Activated CD8-positive, alpha-beta memory T cell treated with anti-CD3 and anti-CD28 coated beads, Interleukin-2, amount 10 ng/mL, durations not matched to agents 7 days and 5 days (primary cell): ENCODE data around the gene RPLP1. TPM values are rescaled to one million over a fixed set of nuclear protein-coding genes. Genes with fewer than 3 reads are reported as not detected.

ENCODE experiments used
- ATAC-seq: fragments of 150-1000 bp; cut with Tn5 transposase; one replicate; pipeline ENCODE4 v1.10.0; 2021; ENCODE audit warnings: moderate library complexity
- CTCF ChIA-PET: fragments of 350-600 bp; sonication (Branson Sonifier 250); formaldehyde crosslinking; loops from one replicate; lab custom pipeline; 2021; ENCODE audit warnings: antibody characterized with exemption; lab: Charles Lee
- DNase-seq: peaks from one replicate; pipeline ENCODE4 v3.0.0-alpha.2; 2020
- H3K27ac Mint-ChIP-seq: one replicate; pipeline ENCODE4 v1.8.0; 2021; ENCODE audit warnings: mild to moderate bottlenecking, mixed read lengths
- H3K27me3 Mint-ChIP-seq: one replicate; pipeline ENCODE4 v1.8.0; 2021; ENCODE audit warnings: mixed read lengths
- H3K36me3 Mint-ChIP-seq: one replicate; pipeline ENCODE4 v1.8.0; 2021; ENCODE audit warnings: mild to moderate bottlenecking, mixed read lengths
- H3K4me1 Mint-ChIP-seq: one replicate; pipeline ENCODE4 v1.8.0; 2021; ENCODE audit warnings: mixed read lengths
- H3K4me3 Mint-ChIP-seq: one replicate; pipeline ENCODE4 v1.8.0; 2021; ENCODE audit warnings: mild to moderate bottlenecking, moderate library complexity, mixed read lengths
- H3K9me3 Mint-ChIP-seq: one replicate; pipeline ENCODE4 v1.8.0; 2022; ENCODE audit warnings: low read depth, mixed read lengths
- total RNA-seq, 2 experiments: library from RNA; stranded (reverse); gene quantifications; one replicate each; pipeline ENCODE4 v1.2.3, GENCODE V29; 2021

RPLP1 gene
- total RNA-seq, 2 experiments from 2014 or later = 1,405 to 1,605 TPM

DNA sequence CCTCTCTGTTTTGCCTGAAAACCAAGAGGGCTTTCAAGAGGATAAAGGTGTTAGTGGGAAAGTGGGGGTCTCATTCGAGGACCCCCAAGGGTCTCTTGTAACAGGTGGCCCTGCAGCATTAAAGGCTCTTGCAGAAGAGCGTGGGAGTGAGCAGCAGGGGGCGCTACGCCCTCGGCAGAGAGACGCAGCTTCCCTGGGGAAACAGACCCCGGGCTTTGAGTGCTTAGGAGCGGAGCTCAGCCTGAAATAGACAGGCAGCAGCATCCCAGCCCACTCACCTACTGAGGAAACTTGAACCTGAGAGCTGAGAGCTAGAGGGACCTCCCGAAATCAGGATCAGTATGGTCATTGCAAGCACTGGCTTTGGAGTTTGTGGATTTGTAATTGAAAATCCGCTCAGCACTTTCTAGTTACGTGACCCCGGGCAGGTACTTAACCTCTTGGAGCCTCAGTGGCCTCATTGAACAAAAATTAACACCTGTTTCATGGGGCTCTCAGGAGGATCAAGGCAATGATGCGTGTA lies 25.7 kb downstream of the RPLP1 start:
- ATAC-seq (no peak), DNase-seq (no peak)
- CTCF ChIA-PET = interaction anchor here (0.7 to 5.1 kb wide), 17 partner anchors 8 to 1045 kb away, joined by 3 to 44 read pairs (median 4); no protein-coding TSS in a partner anchor
- Mint-ChIP-seq H3K4me3 (no peak overlapping the region), H3K4me1 (peaks cover 5% of the 10 kb centered on the region), H3K36me3 (peaks cover 2% of the 10 kb centered on the region), H3K27me3 (peaks cover 40% of the 10 kb centered on the region), H3K9me3 (no peaks in the 10 kb centered on the region), H3K27ac (no peak overlapping the region)

DNA sequence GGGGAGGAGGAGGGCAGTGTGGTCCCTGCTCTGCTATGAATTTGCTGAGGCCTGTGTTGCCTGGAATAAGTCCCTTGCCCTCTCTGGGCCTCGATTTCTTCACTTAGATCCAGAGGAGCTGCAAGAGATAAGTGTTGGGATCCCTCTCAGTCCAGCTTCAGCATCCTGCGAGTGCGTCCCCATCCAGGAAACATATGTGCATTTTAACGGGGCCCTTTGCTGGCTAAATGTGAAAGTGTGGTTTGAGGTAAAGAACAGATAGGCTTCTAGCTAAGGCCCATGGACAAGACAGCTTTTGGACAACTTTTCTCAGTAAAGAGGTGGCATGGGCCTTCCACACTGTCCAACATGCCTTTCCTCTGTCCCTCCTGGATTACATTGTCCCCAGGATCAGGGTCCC lies 26.5 kb downstream of the RPLP1 start:
- Mint-ChIP-seq H3K27me3 (peaks cover 39% of the 10 kb centered on the region), H3K9me3 (no peaks in the 10 kb centered on the region), H3K27ac (no peak overlapping the region), H3K36me3 (peaks cover 2% of the 10 kb centered on the region), H3K4me3 (no peak overlapping the region), H3K4me1 (peaks cover 5% of the 10 kb centered on the region)
- CTCF ChIA-PET = interaction anchor here (0.9 to 3.6 kb wide), 9 partner anchors 11 to 1008 kb away, joined by 3 to 19 read pairs (median 4); no protein-coding TSS in a partner anchor
- DNase-seq = no peak
- ATAC-seq = no peak

DNA sequence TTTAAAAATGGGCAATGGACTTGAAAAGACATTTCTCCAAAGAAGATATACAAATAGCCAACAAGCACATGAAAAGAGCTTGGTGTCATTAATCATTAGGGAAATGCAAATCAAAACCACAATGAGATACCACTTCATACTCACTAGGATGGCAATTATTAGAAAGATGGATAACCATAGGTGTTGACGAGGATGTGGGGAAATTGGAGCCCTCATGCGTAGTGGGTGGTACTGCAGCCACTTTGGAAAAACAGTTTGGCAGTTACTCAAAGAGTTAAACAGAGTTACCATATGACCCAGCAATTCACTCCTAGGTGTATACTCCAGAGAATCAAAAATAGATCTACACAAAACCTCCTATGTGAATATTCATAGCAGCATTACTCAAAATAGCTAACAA lies 27.4 kb downstream of the RPLP1 start:
- H3K4me3 Mint-ChIP-seq = no peak overlapping the region
- DNase-seq (no peak), ATAC-seq (no peak)
- peaks cover 31% of the 10 kb centered on the region for H3K27me3 Mint-ChIP-seq
- H3K9me3 Mint-ChIP-seq = no peaks in the 10 kb centered on the region
- peaks cover 5% of the 10 kb centered on the region for H3K4me1 Mint-ChIP-seq
- CTCF ChIA-PET = interaction anchor here (1.3 to 3.6 kb wide), 2 partner anchors 12 to 987 kb away, joined by 3 to 19 read pairs; no protein-coding TSS in a partner anchor
- H3K27ac Mint-ChIP-seq = no peak overlapping the region
- H3K36me3 Mint-ChIP-seq = peaks cover 2% of the 10 kb centered on the region

DNA sequence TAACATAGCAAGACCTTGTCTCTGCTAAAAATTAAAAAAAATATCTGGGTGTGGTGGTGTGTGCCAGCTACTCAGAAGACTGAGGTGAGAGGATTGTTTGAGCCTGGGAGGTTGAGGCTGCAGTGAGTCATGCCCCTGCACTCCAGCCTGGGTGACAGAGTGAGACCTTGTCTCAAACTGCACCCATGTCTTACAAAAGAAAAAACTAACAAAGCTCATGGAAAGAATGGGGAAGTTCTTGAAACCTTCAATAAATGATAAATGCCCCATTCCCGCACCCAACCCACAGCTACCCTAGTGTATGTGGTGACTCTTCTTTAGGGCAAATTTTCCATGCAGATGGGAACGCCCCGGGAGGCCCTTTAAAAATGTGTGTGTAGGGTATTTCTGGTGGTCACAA lies 28.3 kb downstream of the RPLP1 start:
- Mint-ChIP-seq H3K4me1 (peaks cover 5% of the 10 kb centered on the region), H3K4me3 (no peak overlapping the region), H3K27ac (no peak overlapping the region), H3K27me3 (peaks cover 26% of the 10 kb centered on the region), H3K36me3 (peaks cover 2% of the 10 kb centered on the region), H3K9me3 (no peaks in the 10 kb centered on the region)
- ATAC-seq = no peak
- CTCF ChIA-PET = interaction anchor here (0.6 to 1.4 kb wide), 3 partner anchors 12 to 804 kb away, joined by 3 to 4 read pairs (median 3); no protein-coding TSS in a partner anchor
- DNase-seq = no peak

DNA sequence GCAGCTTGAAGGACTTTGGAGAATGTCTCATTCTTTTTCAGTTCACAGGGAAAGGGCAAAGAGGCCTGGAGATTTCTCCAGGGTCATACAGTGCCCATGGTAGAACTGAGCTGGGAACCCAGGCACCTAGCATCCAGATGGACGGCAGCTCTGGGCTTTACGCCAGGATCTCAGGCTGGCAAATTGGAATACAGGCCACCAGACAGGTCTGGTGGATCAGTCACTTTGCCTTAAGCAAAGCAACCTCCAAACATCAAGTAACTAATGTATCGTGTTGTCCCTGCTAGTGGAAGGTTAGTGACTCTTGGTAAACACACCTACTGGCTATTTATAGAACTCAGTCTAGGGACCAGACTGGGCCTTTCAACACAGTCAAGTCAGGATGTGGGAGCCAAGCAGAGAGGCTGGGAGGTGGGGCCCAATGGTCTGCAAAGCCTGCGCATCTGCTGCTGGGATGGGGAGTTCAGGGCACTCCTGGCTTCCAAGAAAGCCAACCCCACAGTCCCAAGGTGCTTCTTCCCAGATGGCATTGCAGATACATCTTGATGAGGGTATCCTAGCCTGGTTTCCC lies 30.2 kb downstream of the RPLP1 start:
- CTCF ChIA-PET = interaction anchor here (1.3 kb wide), 1 partner anchor 12 kb away, joined by 3 read pairs; no protein-coding TSS in a partner anchor
- Mint-ChIP-seq H3K27ac (no peak overlapping the region), H3K36me3 (peaks cover 2% of the 10 kb centered on the region), H3K27me3 (peaks cover 23% of the 10 kb centered on the region), H3K9me3 (no peaks in the 10 kb centered on the region), H3K4me3 (no peak overlapping the region), H3K4me1 (peaks cover 5% of the 10 kb centered on the region)
- no peak for DNase-seq
- no peak for ATAC-seq

DNA sequence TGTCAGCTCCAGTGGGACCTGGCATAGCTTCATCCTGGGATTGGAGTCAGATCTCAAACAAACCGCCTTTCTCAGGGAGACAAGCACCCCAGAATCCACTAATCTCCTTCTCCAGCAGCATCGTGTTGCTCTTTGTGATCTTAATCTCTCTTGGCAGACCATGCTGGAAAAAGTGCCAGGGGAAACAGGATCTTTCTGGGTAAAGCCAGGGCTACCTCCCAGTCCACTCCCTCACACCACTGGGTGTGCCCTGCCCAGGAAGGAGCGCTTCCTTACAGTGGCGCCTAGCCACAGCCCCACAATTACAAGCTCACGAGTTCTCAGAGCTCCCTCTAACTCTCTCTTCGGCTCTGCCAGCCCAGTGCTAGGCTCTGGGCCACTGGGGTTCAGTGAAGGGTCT lies 32.2 kb downstream of the RPLP1 start:
- Mint-ChIP-seq H3K27me3 (peaks cover 9% of the 10 kb centered on the region), H3K4me1 (peaks cover 2% of the 10 kb centered on the region), H3K36me3 (no peaks in the 10 kb centered on the region), H3K27ac (no peak overlapping the region), H3K4me3 (no peak overlapping the region), H3K9me3 (no peaks in the 10 kb centered on the region)
- CTCF ChIA-PET = interaction anchor here (1.0 to 1.7 kb wide), 2 partner anchors 9 to 18 kb away, joined by 4 to 6 read pairs; no protein-coding TSS in a partner anchor
- DNase-seq = no peak
- no peak for ATAC-seq

DNA sequence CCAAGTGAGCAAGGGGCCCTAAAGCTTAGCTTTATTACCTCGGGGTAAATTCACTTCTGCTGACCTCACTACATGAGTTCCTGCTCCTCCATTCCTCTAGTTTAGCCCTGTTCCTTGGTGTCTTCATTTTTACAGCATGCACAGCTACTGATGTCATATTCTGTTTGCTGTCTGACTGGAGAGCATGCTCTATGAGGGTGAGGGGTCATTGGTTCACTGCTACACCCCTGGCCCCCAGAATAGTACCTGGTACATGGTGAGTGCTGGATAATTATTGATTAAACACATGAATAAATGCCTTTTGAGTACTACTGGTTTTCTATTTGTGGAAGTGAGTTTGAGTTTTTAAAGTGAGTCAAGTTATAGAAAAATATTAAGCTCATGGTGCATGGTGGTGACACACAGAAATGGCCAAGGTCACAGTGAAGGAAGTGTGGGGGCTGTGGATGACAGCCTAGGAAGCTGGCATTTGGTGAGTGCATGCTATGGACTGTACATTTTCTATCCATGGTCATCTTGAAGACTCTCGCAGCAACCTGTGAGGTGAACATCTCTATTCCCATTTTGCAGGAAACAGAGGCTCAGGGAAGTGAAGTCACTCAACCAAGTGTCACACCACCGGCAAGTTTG lies 34.0 kb downstream of the RPLP1 start:
- Mint-ChIP-seq H3K27me3 (peaks cover 10% of the 10 kb centered on the region), H3K4me3 (no peak overlapping the region), H3K4me1 (peaks cover 2% of the 10 kb centered on the region), H3K27ac (no peak overlapping the region), H3K9me3 (no peaks in the 10 kb centered on the region), H3K36me3 (no peaks in the 10 kb centered on the region)
- DNase-seq = no peak
- CTCF ChIA-PET = interaction anchor here (1.3 to 1.8 kb wide), 3 partner anchors 9 to 16 kb away, joined by 4 to 7 read pairs (median 6); no protein-coding TSS in a partner anchor
- no peak for ATAC-seq

DNA sequence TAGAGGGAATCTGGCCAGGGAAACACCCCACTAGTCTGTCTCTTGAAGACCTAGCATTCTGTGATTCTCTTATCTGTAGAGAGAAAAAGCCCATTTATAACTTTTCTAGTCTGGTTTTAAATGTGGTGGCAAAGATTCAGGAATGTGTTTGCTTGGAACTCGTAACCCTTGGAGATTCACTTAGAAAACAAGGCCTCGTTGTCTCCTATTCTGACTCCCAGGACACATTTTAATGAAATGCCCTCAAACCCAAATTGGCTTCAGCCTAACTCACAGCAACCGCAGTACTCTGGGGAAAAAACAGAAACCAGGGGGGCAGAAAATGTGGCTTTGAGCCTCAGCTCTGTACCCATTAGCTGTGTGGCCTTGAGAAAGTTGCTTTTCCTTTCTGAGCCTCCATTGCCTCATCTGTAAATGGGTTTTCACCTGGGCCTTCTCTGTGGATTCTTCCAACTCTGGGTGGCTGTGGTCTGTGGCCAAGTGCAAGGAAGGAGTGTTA lies 36.5 kb downstream of the RPLP1 start:
- no peak for ATAC-seq
- CTCF ChIA-PET = no interaction called here

DNA sequence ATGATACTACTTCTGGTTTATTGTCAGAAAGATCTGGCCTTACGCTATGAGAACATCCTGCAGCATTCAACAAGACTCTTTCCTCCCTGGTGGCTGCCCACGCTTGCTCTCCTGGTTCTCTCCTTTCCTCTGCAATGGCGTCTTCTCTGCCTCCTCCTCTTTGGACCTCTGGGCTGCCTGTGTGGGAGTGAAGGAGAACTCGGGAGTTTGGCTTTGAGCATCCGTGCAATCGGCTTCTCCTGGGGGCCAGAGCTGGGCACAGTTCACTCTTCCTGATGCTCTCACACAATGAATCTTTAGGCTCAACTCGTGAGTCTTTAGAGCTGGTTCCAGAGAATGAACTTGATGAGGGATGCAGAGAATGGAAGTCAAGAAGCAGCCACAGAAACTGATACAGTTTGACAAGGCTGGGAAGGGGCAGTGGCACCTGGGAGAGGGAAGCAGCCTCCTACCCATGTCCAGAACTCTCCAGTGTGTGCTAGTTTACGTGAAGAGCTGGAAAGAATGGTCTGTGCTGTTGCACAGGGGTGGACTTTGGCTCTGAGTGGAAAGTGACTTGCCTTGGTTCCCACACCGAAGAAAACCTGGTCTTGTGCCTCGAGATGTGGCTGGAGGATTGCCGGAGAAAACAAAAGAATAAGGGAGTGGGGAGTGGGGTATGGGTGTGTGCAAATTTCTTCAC lies 37.9 kb downstream of the RPLP1 start:
- Mint-ChIP-seq H3K27ac (no peak overlapping the region), H3K4me1 (peaks cover 2% of the 10 kb centered on the region), H3K9me3 (no peaks in the 10 kb centered on the region), H3K27me3 (peaks cover 10% of the 10 kb centered on the region), H3K36me3 (peaks cover 2% of the 10 kb centered on the region), H3K4me3 (no peak overlapping the region)
- DNase-seq (no peak), ATAC-seq (no peak)
- CTCF ChIA-PET = no interaction called here

More for the DNA sequence above, 36.5 kb downstream of the RPLP1 start:
- H3K36me3 Mint-ChIP-seq = peaks cover 2% of the 10 kb centered on the region
- H3K4me3 Mint-ChIP-seq = no peak overlapping the region
- peaks cover 10% of the 10 kb centered on the region for H3K27me3 Mint-ChIP-seq
- no peak overlapping the region for H3K27ac Mint-ChIP-seq
- DNase-seq = no peak
- no peaks in the 10 kb centered on the region for H3K9me3 Mint-ChIP-seq
- H3K4me1 Mint-ChIP-seq = peaks cover 2% of the 10 kb centered on the region

DNA sequence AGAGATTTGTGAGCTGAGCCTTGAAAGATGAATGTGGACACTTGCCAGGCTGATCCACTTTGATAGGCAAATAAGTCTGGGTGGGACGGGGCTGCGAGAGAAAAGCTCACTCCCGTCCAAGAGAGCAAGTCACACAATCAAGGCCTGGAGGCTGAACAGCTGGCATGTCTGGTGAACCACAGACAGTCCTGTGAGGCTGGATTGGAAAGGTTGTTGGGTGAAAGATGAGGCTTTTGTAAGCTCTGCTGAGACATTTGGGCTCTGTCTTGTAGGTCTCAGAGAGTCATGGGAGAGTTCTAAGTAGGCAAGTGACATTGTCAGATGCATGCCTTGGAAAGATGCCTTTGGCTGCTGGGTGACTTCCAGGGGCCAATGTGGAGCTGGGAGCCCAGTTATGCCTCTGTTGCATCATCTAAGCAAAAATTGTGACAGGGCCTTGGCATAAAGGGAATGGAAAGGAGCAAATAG lies 38.5 kb downstream of the RPLP1 start:
- CTCF ChIA-PET = no interaction called here
- H3K36me3 Mint-ChIP-seq = peaks cover 2% of the 10 kb centered on the region
- H3K4me3 Mint-ChIP-seq = no peak overlapping the region
- peaks cover 15% of the 10 kb centered on the region for H3K27me3 Mint-ChIP-seq
- no peaks in the 10 kb centered on the region for H3K9me3 Mint-ChIP-seq
- H3K27ac Mint-ChIP-seq = no peak overlapping the region
- DNase-seq (no peak), ATAC-seq (no peak)
- peaks cover 2% of the 10 kb centered on the region for H3K4me1 Mint-ChIP-seq

DNA sequence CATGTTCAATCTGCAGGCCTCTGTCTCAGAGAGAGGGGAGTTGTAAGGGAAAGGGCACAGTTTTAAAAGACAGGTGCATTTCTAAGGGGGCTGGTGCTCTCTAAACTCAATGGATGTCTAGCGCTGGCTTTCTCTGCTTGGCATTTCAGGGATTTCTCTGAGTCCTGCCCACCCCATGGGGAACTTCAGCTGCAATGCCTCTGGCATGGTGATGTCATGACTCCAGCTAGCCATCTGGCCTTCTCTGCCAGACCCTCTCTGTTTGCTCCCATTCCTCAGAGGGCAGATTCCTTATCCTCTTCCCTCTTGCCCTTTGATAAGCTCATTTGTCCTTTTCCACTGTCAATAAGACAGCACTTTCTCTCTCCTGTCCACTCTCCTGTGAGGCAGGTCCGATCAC lies 40.8 kb downstream of the RPLP1 start:
- ATAC-seq = no peak
- CTCF ChIA-PET = no interaction called here
- Mint-ChIP-seq H3K9me3 (no peaks in the 10 kb centered on the region), H3K4me3 (no peak overlapping the region), H3K27me3 (peaks cover 11% of the 10 kb centered on the region), H3K36me3 (peaks cover 2% of the 10 kb centered on the region), H3K4me1 (peaks cover 13% of the 10 kb centered on the region), H3K27ac (no peak overlapping the region)
- DNase-seq = no peak

DNA sequence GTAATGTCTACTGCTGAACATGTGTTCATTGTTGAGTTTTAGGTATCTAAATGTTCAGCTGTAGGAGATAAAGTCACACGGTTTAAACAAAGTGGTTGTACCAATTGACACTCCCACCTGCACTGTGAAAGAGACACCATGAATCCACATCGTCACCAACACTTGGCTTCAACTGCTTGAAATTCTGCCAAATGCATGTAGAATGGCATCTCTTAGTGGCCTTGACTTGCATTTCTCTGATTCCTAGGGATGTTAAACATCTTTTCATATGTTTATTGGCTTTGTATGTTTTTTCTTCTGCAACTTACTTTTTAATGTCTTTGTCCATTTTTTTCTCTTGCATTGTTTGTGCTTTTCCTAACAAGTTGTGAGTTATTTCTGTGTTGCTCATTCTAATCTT lies 43.4 kb downstream of the RPLP1 start:
- CTCF ChIA-PET = no interaction called here
- no peaks in the 10 kb centered on the region for H3K9me3 Mint-ChIP-seq

DNA sequence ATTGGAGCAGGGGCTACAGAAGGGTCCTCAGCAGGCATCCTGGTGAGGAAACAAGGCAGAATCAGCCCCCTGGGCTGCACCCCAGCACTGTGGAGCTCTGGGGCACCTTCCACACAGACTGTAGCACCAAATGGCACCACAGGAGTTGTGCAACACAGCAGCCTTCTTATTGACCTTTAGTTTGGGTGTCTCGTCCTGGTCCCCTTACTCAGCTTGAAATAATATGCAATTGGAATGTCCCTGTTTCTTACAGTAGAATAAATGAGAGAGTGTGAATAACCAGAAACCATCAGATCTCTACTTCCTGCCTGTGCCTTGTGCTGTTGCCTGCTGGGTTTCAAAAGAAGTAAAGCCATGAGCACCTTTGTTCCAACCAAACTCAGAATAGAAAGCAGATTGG lies 44.5 kb downstream of the RPLP1 start:
- Mint-ChIP-seq H3K36me3 (no peaks in the 10 kb centered on the region), H3K27ac (no peak overlapping the region), H3K4me3 (no peak overlapping the region), H3K4me1 (peaks cover 15% of the 10 kb centered on the region), H3K27me3 (peaks cover 6% of the 10 kb centered on the region), H3K9me3 (no peaks in the 10 kb centered on the region)
- no peak for ATAC-seq
- CTCF ChIA-PET = no interaction called here
- DNase-seq = no peak

More for the DNA sequence above, 43.4 kb downstream of the RPLP1 start:
- peaks cover 6% of the 10 kb centered on the region for H3K27me3 Mint-ChIP-seq
- no peak overlapping the region for H3K4me3 Mint-ChIP-seq
- peaks cover 2% of the 10 kb centered on the region for H3K36me3 Mint-ChIP-seq
- H3K4me1 Mint-ChIP-seq = peaks cover 15% of the 10 kb centered on the region
- H3K27ac Mint-ChIP-seq = no peak overlapping the region
- no peak for ATAC-seq
- no peak for DNase-seq
